Transverse colon (tissue), 4 donors: ENCODE results near the gene SEC14L1.

Experiments
- CTCF ChIP-seq, 5 experiments: fragments of 200-600 bp in 3 of 5; fragments of 450-650 bp in 2 of 5; sonication (generic) in 3 of 5; IDR thresholded peaks; 1 replicate in 2 of 5; 2 replicates in 3 of 5; pipeline ENCODE4 v1.5.1; 2016 to 2017; ENCODE audit warnings: antibody characterized with exemption in 5 of 5, inconsistent platforms in 3 of 5, mild to moderate bottlenecking in 2 of 5, moderate library complexity in 1 of 5
- EP300 ChIP-seq: sonication (generic); formaldehyde crosslinking; IDR thresholded peaks from one replicate; pipeline ENCODE4 v1.6.1; 2017; ENCODE audit warnings: antibody characterized with exemption, low read depth
- POLR2A ChIP-seq: fragments of 450-650 bp; IDR thresholded peaks from one replicate; pipeline ENCODE4 v1.6.1; 2016; ENCODE audit warnings: antibody characterized with exemption, mild to moderate bottlenecking, moderate library complexity
- POLR2AphosphoS5 ChIP-seq, 3 donors: sonication (generic); formaldehyde crosslinking; IDR thresholded peaks; one replicate each; pipeline ENCODE4 v1.6.1; 2016; ENCODE audit warnings: antibody characterized with exemption in 3 of 3

- TF ChIP-seq POLR2AphosphoS5 (IDR thresholded peaks at IDR 0.05): peak in 1 of 3 donors; percentile 63
- no peak for TF ChIP-seq CTCF (IDR thresholded peaks at IDR 0.05)
- peak; percentile 40 for TF ChIP-seq POLR2A
- TF ChIP-seq EP300: no peak
Measured at GRCh38 chr17:77099997-77100396, 40.8 kb upstream of the SEC14L1 start.
